ENCODE data around the gene MS4A14.

The MS4A14 gene

GRCh38 chr11:60370811-60371298 lies 25.4 kb upstream of the MS4A14 start:
- TF ChIP-seq CTCF (IDR thresholded peaks at IDR 0.05; ENCODE audit: insufficient read depth, low read length, poor library complexity, severe bottlenecking) (no peak), EZH2phosphoT487 (conservative IDR thresholded peaks at IDR 0.05; ENCODE audit: low read length) (no peak)
- no peak overlapping the region for H3K4me2 ChIP-seq (ENCODE audit: low read depth, low read length, poor library complexity, severe bottlenecking)
- H3K27me3 ChIP-seq (ENCODE audit: low read length), result no peaks in the 10 kb centered on the region
- H3K9ac ChIP-seq (ENCODE audit: low read length), result no peak overlapping the region
- H3K9me3 ChIP-seq (ENCODE audit: insufficient read depth, low read length), result no peaks in the 10 kb centered on the region
- H3K79me2 ChIP-seq (ENCODE audit: insufficient read depth, low read length), result no peaks in the 10 kb centered on the region
- H3F3A ChIP-seq (ENCODE audit: insufficient read depth), result peaks cover 10% of the 10 kb centered on the region; the same call in 1 of the 2 replicates
- no peak overlapping the region for H3K4me3 ChIP-seq (ENCODE audit: insufficient read depth, low read length, poor library complexity, severe bottlenecking)
- H3K27ac ChIP-seq (ENCODE audit: low read depth, low read length), result no peak overlapping the region
- H2AFZ ChIP-seq (ENCODE audit: low read depth, low read length, severe bottlenecking), result no peak overlapping the region
- no peaks in the 10 kb centered on the region for H4K20me1 ChIP-seq (ENCODE audit: low read depth, low read length)
- H3K36me3 ChIP-seq (ENCODE audit: low read length), result peaks cover 2% of the 10 kb centered on the region; the same call in 1 of the 2 replicates
- H3K9me2 ChIP-seq (replicated peaks; ENCODE audit: insufficient read depth, low read length), result no peaks in the 10 kb centered on the region

- no peaks in the 10 kb centered on the region for H4K20me1 ChIP-seq (ENCODE audit: low read depth, low read length)
- peaks cover 2% of the 10 kb centered on the region; the same call in 1 of the 2 replicates for H3K36me3 ChIP-seq (ENCODE audit: low read length)
- H2AFZ ChIP-seq (ENCODE audit: low read depth, low read length, severe bottlenecking), result no peak overlapping the region
- TF ChIP-seq CTCF (IDR thresholded peaks at IDR 0.05; ENCODE audit: insufficient read depth, low read length, poor library complexity, severe bottlenecking), result no peak
- H3K9ac ChIP-seq (ENCODE audit: low read length), result no peak overlapping the region
- no peak overlapping the region for H3K4me2 ChIP-seq (ENCODE audit: low read depth, low read length, poor library complexity, severe bottlenecking)
- no peaks in the 10 kb centered on the region for H3K27me3 ChIP-seq (ENCODE audit: low read length)
- H3K9me3 ChIP-seq (ENCODE audit: insufficient read depth, low read length), result no peaks in the 10 kb centered on the region
- H3K27ac ChIP-seq (ENCODE audit: low read depth, low read length), result no peak overlapping the region
- H3K4me3 ChIP-seq (ENCODE audit: insufficient read depth, low read length, poor library complexity, severe bottlenecking), result no peak overlapping the region
- no peaks in the 10 kb centered on the region for H3K79me2 ChIP-seq (ENCODE audit: insufficient read depth, low read length)
- peaks cover 11% of the 10 kb centered on the region; the same call in 1 of the 2 replicates for H3F3A ChIP-seq (ENCODE audit: insufficient read depth)
- H3K9me2 ChIP-seq (replicated peaks; ENCODE audit: insufficient read depth, low read length), result no peaks in the 10 kb centered on the region
Measured at GRCh38 chr11:60371386-60371785, 24.9 kb upstream of the MS4A14 start.

- Histone ChIP-seq H3K27me3 (ENCODE audit: low read length) (no peaks in the 10 kb centered on the region), H3K4me2 (ENCODE audit: low read depth, low read length, poor library complexity, severe bottlenecking) (no peak overlapping the region), H3F3A (ENCODE audit: insufficient read depth) (peaks cover 13% of the 10 kb centered on the region; the same call in 1 of the 2 replicates), H2AFZ (ENCODE audit: low read depth, low read length, severe bottlenecking) (no peak overlapping the region), H3K9me3 (ENCODE audit: insufficient read depth, low read length) (no peaks in the 10 kb centered on the region), H3K9me2 (replicated peaks; ENCODE audit: insufficient read depth, low read length) (no peaks in the 10 kb centered on the region), H3K9ac (ENCODE audit: low read length) (no peak overlapping the region), H3K4me3 (ENCODE audit: insufficient read depth, low read length, poor library complexity, severe bottlenecking) (no peak overlapping the region), H3K79me2 (ENCODE audit: insufficient read depth, low read length) (no peaks in the 10 kb centered on the region), H3K36me3 (ENCODE audit: low read length) (peaks cover 2% of the 10 kb centered on the region; the same call in 1 of the 2 replicates), H4K20me1 (ENCODE audit: low read depth, low read length) (no peaks in the 10 kb centered on the region), H3K27ac (ENCODE audit: low read depth, low read length) (no peak overlapping the region)
- TF ChIP-seq EZH2phosphoT487 (conservative IDR thresholded peaks at IDR 0.05; ENCODE audit: low read length) (no peak), CTCF (IDR thresholded peaks at IDR 0.05; ENCODE audit: insufficient read depth, low read length, poor library complexity, severe bottlenecking) (no peak)
Measured at GRCh38 chr11:60371854-60372253, 24.4 kb upstream of the MS4A14 start.
